Activated CD4-positive, CD25-positive, alpha-beta regulatory T cell treated with anti-CD3 and anti-CD28 coated beads, Interleukin-2, amount 50 U/mL, for 72 hours (primary cell): ENCODE results near the gene LRFN3.
A peak's percentile ranks its signal among the peaks of the same experiment; 100 is the strongest.
"Not testable (repeated sequence)": the region's sequence is repeated elsewhere in the genome, so short reads cannot be mapped to it uniquely, and the experiment has no call there.

Experiments
- DNase-seq: peaks from one replicate; pipeline ENCODE4 v3.0.0; 2021

Gene LRFN3

DNA sequence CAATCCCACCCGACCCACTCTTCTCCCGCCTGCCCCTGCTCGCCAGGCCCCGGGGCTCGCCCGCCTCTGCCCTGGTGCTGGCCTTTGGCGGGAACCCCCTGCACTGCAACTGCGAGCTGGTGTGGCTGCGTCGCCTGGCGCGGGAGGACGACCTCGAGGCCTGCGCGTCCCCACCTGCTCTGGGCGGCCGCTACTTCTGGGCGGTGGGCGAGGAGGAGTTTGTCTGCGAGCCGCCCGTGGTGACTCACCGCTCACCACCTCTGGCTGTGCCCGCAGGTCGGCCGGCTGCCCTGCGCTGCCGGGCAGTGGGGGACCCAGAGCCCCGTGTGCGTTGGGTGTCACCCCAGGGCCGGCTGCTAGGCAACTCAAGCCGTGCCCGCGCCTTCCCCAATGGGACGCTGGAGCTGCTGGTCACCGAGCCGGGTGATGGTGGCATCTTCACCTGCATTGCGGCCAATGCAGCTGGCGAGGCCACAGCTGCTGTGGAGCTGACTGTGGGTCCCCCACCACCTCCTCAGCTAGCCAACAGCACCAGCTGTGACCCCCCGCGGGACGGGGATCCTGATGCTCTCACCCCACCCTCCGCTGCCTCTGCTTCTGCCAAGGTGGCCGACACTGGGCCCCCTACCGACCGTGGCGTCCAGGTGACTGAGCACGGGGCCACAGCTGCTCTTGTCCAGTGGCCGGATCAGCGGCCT is 4.1 kb downstream of the LRFN3 start:
- DNase-seq = no peak

DNA sequence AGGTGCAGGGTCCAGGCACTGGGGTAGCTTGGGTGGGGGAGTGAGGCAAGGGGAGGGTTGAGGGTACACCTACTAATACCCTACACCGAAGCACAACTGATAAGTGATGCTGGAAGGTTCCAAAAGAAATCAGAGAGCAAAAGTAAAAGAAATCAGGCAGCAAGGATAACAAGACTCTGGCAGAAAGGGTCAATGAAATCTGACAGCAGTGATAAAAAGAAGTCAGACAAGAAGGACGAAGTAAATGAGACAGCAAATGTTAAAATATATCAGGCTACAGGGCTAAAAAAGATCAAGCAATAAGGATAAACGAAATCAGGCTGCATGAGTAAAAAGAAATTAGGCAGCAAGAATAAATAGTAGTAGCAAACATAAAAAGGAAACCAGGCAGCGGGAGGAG is 4.7 kb downstream of the LRFN3 start:
- DNase-seq = no peak

DNA sequence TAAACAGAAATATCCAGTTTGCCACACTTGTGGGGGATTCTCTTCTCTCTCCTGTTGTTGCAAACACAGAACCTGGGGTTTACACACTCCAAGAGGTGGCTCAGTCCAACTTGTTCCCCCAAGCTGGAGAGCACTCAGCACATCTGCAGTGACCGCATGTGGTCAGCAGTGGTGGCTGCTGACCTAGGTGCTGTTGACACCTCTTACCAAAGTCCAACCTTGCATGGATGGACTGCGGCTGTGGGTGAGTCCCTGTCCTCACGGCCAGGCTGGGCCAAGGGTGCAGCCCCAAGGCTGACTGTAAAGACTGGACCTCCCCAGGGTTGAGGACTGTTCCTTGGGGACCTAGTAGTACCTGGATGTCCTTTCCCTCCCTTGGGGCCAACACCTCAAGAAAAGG is 6.1 kb downstream of the LRFN3 start:
- no peak for DNase-seq

DNA sequence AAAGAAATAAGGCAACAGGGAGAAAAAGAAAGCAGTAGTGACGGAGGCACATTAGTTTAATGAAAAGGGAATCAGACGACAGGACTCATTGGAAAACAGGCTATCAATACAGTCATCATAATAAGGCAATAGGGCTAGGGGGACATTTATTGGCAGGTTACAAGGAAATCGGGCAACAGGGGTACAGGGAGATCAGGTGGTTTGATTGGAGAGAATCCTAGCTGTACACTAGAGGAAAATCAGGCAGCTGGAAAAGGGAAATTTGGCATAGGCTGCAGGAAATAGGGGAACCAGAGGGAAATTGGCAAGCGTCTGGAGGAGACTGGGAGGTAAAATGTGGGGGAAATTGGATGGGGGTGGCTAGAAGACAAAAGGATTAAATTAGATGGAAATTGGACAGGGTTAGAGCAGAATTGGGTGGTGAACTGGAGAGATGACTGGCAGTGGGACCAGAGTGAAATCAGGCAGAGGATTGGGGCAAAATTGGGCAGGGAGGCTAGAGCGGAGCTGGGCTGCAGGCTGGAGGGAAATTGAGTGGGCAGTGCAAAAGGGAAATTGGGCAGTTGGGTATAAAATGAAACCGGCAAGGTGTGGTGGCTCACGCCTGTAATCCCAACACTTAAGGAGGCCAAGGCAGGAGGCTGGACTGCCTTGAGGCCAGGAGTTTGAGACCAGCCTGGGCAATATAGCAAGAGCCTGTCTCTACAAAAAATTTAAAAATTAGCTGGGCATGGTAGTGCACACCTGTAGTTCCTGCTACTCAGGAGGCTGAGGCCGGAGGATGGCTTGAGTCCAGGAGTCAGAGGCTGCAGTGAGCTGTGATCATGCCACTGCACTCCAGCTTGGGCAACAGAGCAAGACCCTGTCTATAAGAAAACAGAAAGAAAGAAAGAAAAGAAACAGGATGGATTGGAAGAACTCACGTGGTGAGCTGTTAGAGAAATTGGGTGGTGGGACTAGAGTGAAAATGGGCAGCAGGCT is 7.4 kb downstream of the LRFN3 start:
- no peak for DNase-seq

DNA sequence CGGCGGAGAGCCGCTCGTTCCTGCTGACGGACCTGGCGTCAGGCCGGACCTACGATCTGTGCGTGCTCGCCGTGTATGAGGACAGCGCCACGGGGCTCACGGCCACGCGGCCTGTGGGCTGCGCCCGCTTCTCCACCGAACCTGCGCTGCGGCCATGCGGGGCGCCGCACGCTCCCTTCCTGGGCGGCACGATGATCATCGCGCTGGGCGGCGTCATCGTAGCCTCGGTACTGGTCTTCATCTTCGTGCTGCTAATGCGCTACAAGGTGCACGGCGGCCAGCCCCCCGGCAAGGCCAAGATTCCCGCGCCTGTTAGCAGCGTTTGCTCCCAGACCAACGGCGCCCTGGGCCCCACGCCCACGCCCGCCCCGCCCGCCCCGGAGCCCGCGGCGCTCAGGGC is 8.4 kb downstream of the LRFN3 start:
- no peak for DNase-seq

DNA sequence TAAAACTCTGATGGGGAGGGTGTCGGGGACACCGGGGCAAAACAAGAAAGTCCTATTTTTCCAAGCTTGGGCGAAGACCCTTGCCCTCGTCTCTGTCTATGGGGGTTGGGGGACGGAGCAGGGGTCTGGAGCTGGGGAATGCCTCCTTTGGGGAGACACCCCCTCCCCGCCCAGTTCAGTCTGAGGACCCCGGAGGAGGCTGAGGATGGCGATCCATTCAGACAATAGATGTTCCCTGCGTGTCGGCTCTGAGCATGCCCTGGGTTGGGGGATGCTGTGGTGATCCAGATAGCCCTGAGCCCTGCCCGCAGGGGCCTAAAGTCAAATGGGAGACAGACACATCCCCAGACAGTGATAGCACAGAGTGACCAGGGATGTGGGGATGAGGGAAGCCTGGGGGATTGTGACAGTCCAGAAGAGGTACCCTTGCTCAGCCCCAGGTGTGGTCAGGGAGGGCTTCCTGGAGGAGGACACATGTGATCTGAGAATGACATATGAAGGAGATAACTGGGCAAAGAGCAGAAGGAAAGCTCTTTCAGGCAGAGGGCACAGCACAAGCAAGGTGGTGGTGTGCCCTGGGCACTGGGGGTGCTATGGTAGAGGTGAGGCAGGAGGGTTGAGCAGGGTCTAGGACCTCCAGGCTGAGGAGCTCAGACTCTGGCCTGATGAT is 9.1 kb downstream of the LRFN3 start:
- DNase-seq = no peak

DNA sequence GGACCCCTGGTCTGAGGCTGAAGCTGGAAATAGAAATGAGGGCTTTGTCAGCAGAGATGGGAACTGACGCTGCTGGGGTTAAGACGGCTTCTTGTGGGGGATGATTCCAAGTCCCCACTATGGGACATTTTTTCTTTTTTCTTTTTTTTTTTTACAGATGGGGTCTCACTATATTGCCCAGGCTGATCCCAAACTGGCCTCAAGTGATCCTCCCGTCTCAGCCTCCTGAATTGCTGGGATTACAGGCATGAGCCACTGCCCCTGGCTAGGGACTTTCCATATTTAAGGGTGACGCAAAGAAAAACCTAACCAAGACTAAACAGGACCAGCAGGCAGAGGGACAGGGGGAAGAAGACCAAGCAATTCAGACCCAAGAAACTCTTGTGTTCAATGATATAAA is 10.0 kb downstream of the LRFN3 start:
- no peak for DNase-seq

DNA sequence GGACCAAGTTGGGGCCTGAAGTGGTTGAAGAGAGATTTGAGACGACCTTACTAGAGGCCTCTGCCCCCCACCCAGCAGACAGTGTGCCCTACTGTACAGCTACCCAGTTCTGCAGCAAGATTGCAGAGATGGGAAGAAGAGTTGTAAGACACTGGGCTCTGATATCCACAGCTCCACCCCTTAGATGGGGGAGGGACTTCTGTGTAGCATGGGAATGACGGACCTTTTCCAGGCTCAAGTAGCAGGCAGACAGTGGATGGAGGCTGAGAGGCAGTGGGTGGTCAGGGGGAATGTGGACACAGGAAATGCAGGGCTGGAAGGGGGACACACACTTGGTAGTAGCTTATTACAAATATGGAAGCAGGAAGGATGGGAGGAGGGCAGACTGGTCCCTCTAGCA is 13.0 kb downstream of the LRFN3 start:
- DNase-seq = no peak

DNA sequence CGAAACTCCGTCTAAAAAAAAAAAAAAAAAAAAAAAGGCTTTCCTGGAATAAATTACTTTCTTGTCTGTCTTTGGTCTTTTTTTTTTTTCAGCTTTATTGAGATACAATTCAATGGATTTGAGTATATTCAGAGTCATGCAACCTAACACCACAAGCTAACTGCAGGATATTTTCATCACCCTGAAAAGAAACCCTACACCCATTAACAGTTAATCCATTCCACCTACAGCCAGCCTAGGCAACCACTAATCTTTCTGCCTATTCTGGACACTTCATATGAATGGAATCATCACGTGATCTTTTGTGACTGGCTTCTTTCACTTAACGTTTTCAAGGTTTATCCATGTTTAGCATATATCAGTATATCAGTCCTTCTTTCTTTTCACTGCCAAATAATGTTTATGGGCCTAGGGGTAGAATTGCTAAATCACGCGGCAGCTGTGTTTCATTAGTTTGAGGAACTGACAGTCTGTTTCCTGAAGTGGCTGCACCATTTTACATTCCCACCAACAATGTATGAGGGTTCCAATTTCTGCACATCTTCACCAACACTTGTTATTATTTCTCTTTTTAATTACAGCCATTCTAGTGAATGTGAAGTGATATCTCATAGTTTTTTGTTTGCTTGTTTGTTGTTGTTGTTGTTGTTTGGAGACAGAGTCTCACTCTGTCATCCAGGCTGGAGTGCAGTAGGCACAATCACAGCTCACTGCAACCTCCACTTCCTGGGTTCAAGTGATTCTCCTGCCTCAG is 19.9 kb downstream of the LRFN3 start:
- DNase-seq = no peak

DNA sequence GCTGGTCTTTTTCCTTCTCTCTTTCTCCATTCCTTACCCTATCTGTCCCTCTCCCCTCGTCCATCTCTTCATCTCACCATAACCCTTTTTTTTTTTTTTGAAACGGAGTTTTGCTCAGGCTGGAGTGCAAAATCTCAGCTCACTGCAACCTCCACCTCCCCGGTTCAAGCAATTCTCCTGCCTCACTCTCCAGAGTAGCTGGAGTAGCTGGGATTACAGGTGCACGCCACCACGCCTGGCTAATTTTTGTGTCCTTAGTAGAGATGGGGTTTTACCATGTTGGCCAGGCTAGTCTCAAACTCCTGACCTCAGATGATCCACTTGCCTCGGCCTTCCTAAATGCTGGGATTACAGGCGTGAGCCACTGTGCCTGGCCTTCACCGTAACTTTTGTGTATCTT is 21.2 kb downstream of the LRFN3 start:
- DNase-seq = not testable (repeated sequence)

DNA sequence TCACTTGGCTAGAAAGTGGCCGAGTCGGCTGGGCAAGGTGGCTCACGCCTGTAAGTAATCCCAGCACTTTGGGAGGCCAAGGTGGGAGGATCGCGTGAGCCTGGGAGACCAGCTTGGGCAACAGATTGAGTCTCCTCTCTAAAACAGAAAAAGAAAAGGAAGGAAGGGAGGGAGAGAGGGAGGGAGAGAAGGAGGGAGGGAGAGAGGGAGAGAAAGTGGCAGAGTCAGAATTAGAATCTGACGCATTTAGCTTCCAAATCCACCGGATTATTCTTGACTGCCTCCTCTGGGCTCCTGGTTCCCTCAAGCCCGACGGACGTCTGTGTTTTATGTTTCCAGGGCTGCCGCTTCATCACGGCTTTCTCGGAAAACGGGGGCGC is 22.5 kb downstream of the LRFN3 start:
- no peak for DNase-seq

DNA sequence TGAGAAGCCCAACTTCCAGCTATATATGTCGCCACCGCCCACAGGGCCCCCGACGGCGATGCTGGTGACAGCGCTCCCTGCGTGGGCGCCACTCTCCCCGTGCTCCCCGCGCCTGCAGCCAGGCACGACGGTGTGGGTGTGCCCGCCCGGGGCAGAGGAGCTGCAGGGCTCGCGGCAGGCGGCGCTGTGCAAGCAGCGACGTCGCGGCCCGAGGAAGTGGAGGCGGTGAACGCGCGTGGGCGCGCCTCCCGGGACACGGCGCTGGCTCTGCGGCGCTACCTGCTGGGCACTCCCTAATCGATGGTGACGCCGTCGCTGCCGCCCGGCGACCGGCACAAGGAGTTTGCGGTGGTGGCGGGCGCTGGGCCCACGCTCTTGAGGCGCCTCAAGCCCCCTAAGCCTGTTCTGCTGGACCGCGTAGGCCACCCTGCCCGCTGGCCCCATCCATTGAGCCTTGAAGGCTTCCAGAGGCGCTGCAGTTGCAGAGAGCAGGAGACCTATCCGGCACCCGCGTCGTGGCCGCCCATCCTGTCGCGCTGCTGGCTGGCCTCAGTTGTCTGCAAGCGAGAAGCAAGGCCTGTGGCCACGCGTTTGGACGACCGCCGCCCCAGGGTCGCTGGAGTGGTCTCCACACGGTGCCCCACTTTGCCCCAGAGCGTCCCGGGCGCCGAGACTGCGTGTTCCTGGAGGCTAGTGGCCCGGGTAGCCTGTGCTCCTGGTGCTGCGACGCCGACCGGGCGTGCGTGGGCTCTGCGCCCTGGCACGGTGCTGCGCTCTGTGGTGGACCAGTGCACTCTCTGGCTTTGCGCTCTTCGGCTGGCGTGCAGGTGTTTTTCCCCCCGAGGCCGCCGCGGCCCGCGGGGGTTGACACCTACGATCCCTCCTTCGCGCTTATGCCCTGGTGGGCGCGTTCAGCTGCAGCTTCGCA is 23.1 kb downstream of the LRFN3 start:
- peak; percentile 69 for DNase-seq

DNA sequence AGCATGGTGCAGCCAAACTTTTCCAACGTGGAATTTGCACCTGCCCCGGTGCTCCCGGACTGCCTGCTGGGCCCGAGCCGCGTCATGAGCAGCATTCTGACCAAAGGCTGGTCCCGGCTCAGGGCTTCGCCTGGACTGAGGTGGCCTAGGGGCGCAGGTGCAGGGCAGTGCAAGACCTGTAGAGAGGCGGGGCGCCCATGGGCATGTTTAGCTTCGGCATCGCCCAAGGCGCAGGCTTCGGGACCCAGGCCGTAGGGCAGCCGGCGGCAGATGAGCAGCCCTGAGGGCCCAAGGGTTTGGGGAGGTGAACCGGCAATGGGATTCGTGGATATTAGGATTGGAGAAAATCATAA is 23.8 kb downstream of the LRFN3 start:
- DNase-seq = no peak

DNA sequence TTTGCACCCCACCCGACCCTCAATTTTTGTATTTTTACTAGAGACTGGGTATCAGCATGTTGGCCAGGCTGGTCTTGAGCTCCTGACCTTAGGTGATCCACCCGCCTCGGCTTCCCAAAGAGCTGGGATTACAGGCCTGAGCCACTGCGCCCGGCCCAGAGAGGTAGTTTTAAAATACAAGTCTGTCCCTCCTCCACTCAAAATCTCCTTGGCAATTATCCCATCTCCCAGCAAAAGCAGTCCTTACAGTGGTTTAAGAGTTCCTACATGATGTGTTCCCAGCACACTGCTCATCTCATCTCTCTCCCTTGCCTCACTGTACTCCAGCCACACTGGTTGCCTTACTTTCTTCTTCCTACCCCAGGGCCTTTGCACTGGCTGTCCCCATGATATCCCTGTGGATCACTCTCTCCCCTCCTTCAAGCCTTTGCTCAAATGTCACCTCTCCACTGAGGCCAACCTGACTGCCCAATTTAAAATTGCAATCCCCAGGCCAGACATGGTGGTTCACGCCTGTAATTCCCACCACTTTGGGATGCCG is 24.3 kb downstream of the LRFN3 start:
- no peak for DNase-seq

DNA sequence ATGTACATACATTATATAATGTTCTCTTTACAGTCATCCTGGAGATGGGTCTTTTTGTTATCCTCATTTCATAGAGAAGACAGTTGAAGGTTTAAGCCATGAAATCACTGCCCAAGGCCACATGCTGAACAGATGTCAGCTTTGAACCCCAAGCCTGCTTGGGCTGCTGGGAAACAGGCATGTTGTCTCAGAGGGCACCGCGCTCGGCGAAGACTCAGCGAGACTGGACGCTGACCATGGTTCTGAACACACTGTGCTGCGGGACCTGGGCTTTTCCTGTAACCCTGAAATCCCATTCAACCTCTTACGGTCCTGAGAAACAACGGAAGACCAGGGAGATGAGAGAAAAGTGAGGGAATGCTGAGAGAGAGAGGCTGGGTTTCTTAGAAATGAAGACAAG is 27.3 kb downstream of the LRFN3 start:
- DNase-seq = no peak

DNA sequence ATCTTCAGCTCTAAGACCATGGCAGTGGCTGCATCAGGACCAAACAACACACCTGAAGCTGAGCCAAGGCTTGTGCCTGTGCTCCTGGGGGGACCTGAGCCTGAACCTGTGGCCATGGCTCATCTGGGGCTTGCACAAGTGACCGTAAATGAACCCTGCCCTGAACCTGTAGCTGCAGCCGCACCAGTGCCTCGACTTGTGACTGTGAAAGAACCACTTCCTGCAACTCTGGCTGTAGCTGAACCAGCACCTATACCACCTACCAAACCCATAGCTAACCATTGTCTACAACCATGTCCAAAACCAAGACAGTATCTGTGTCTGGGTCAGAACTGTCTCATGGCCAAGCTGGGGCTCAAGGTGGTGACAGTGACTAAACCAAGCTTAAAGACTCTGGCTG is 30.6 kb downstream of the LRFN3 start:
- DNase-seq = no peak

DNA sequence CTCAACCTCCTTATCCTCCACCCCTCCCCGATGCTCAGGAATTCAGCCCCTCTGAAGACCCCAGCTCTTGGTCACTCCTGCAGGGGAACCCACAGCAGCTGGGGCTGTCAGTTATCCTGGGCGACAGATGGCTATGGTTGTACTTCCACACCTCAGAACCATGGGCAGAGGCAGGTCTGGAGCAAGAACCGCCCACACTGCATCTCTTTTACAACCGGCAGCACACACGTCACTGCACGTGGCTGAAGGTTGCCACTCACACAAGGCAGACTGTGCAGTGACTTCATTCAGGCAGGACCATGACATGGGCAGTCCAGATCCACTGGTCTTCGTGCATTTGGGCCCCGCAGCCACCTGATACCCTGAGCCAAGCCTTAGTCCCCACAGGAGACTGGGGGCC is 37.3 kb downstream of the LRFN3 start:
- no peak for DNase-seq

DNA sequence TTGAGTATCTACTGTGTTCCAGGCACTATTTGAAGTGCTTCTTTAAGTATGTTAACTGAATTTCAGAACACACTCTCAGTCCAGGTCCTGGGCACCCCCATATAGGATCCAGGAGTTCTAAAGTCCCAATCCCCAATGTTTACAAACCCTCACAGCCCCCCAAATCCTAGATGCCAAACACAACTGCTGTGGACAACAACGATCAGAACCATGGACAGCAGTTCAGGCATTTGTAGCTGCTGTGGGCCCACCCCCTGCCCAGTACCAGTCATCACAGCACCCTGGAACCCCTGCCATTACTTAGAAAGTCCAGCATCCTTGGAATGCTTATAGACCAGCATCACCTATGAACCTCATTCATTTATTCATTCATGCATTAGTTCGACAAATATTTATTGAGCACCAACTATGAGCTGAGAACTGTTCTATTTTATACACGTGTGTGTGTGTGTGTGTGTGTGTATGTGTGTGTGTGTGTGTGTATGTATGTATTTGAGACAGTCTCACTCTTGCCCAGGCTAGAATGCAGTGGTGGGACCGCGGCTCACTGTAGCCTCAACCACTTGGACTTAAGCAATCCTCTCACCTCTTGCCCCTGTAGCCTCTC is 39.5 kb downstream of the LRFN3 start:
- DNase-seq = no peak

DNA sequence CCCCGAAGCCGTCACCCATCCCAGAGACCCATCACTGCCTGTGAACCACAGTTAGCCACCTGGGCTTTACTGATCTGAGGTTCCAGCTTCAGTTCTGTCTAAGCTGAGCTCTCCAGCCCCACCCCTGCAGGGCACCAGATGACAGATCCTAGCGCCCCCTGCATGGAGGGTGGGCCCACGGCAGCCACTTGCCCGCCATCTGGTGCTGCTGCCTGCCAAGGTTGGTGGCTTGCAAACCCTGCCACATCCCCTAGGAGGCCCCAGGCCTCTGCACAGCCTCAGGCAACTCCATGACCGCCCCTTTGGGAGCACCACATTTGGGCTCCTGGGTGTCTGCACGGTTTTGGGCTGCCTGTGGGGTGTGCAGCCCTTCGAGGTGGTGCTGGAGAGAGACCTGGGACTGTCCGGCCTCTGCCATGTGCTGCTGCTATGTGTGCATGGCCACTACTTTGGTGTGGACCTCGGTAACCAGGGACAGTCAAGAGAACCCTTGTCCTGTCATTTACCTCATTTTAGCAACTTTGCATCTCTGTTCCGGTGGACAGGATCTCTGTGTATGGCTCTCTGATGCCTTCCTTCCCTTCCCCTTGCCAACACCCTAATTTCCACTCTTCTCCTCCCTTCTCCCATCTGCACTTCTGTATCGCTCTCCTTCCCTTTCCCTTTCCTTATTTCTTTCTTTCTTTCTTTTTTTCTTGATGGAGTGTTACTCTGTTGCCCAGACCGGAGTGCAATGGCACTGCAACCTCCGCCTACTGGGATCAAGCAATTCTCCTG is 41.5 kb downstream of the LRFN3 start:
- DNase-seq = no peak

DNA sequence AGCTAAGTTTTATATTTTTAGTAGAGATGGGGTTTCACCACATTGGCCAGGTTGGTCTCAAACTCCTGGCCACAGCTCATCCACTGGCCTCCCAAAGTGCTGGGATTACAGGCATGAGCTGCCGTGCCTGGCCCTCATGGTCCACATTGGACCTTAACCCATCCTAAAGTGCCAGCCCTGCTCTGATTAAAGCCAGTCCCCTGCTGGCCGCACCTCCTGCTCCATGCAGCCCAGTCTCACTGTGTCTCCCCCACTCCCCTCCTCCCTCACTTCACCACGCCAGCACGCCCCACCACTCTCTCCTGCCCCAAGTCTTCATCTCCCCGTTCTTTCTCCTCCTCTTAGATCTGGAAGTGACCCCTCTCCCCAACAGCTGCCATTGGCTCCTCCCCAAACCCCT is 42.1 kb downstream of the LRFN3 start:
- no peak for DNase-seq
